ENCODE measurements around the gene NFIA. TPM values are rescaled to one million over a fixed set of nuclear protein-coding genes. Genes with fewer than 3 reads are reported as not detected.

NFIA gene
- total and polyA plus RNA-seq, 9 of the 15 experiments (the other 6 are each of a cell fraction or from before 2014, with no cell fraction given) = 5.3 to 24.9 (median 9.8) TPM

GRCh38 chr1:61071205-61072130 lies 10.9 kb upstream of the NFIA start (continued):
- no peak for TF ChIP-seq GTF3C2 (IDR thresholded peaks at IDR 0.05; ENCODE audit: borderline replicate concordance, extremely low read depth, insufficient read length)
- TF ChIP-seq SMARCA4 (IDR thresholded peaks at IDR 0.05) = 0 out of 2 replicates have a peak, but pooled peaks have one; percentile 14
- TF ChIP-seq POLR2H (tag; IDR thresholded peaks at IDR 0.05; ENCODE audit: low read depth) = no peak
- no peak for TF ChIP-seq RBM17 (IDR thresholded peaks at IDR 0.05; ENCODE audit: borderline replicate concordance, low read depth, low read length)
- TF ChIP-seq NFE2L1 (tag; IDR thresholded peaks at IDR 0.05; ENCODE audit: borderline replicate concordance, low read depth) = no peak
- TF ChIP-seq ZNF511 (CRISPR knock-in tag; IDR thresholded peaks at IDR 0.05) = no peak
- no peak for TF ChIP-seq PTRF (tag; IDR thresholded peaks at IDR 0.05)
- TF ChIP-seq STAT5A (IDR thresholded peaks at IDR 0.05; ENCODE audit: borderline replicate concordance, low read length) = no peak
- no peak for TF ChIP-seq ZNF143 (CRISPR knock-in tag; IDR thresholded peaks at IDR 0.05)
- no peak for TF ChIP-seq ZNF224 (CRISPR knock-in tag; IDR thresholded peaks at IDR 0.05)
- no peak for TF ChIP-seq ETV1 (tag; conservative IDR thresholded peaks at IDR 0.05; ENCODE audit: low read depth)
- no peak for TF ChIP-seq GTF2A2 (tag; IDR thresholded peaks at IDR 0.05)
- TF ChIP-seq IRF9 (tag; IDR thresholded peaks at IDR 0.05) = no peak
- no peak for TF ChIP-seq ELF2 (CRISPR knock-in tag; IDR thresholded peaks at IDR 0.05)
- TF ChIP-seq SMARCA5 (IDR thresholded peaks at IDR 0.05) = 0 out of 2 replicates have a peak, but pooled peaks have one; percentile 48
- TF ChIP-seq MTA1 (IDR thresholded peaks at IDR 0.05; ENCODE audit: borderline replicate concordance) = peak; percentile 86
- no peak for TF ChIP-seq PREB (CRISPR knock-in tag; IDR thresholded peaks at IDR 0.05)
- no peak for TF ChIP-seq HNRNPUL1 (IDR thresholded peaks at IDR 0.05; ENCODE audit: low read length)
- 0 out of 4 replicates have a peak, but pooled peaks of 1 of the 2 experiments have one; percentile 27 for TF ChIP-seq CSDE1 (IDR thresholded peaks at IDR 0.05)
- TF ChIP-seq KDM4B (IDR thresholded peaks at IDR 0.05; ENCODE audit: borderline replicate concordance in 2 of 2, low read depth in 1 of 2) = no peak
- TF ChIP-seq CBX1 (IDR thresholded peaks at IDR 0.05; ENCODE audit: low read depth) = no peak
- no peak for TF ChIP-seq XRCC4 (IDR thresholded peaks at IDR 0.05; ENCODE audit: extremely low read depth, insufficient read depth, insufficient read length)
- no peak for TF ChIP-seq MECOM (CRISPR knock-in tag; IDR thresholded peaks at IDR 0.05)
- TF ChIP-seq ZNF133 (CRISPR knock-in tag; IDR thresholded peaks at IDR 0.05) = no peak
